Measurements from ENCODE around the gene OSBPL8.

The OSBPL8 gene

GRCh38 chr12:76559400-76560085 is at the start of gene OSBPL8:
TSS of gene OSBPL8 (minus strand) at chr12:76559771. CDS start at chr12:76487551, 72,220 bp downstream.
- peak; percentile 91 for DNase-seq

GRCh38 chr12:76608070-76608469 is 48.5 kb upstream of the OSBPL8 start:
- no peak for DNase-seq

- no peak for DNase-seq
These were observed 35.5 kb upstream of the OSBPL8 start for GRCh38 chr12:76595056-76595455.

- no peak for DNase-seq
These were observed 31.9 kb upstream of the OSBPL8 start for GRCh38 chr12:76591476-76591875.

GRCh38 chr12:76590131-76590530 is 30.6 kb upstream of the OSBPL8 start:
- no peak for DNase-seq

- DNase-seq: no peak
These were observed 29.5 kb upstream of the OSBPL8 start for GRCh38 chr12:76588881-76589565.

- DNase-seq: no peak
These were observed 28.0 kb upstream of the OSBPL8 start for GRCh38 chr12:76587428-76588178.

- no peak for DNase-seq
These were observed 27.3 kb upstream of the OSBPL8 start for GRCh38 chr12:76586764-76587395.

GRCh38 chr12:76583301-76583700 is 23.7 kb upstream of the OSBPL8 start:
- DNase-seq: no peak

- DNase-seq: no peak
These were observed 14.3 kb upstream of the OSBPL8 start for GRCh38 chr12:76573840-76574373.

GRCh38 chr12:76571256-76571655 is 11.7 kb upstream of the OSBPL8 start:
- no peak for DNase-seq

- DNase-seq: no peak
These were observed 10.4 kb upstream of the OSBPL8 start for GRCh38 chr12:76569685-76570604.

- no peak for DNase-seq
These were observed 9.4 kb upstream of the OSBPL8 start for GRCh38 chr12:76568888-76569551.

- DNase-seq: no peak
These were observed 8.6 kb upstream of the OSBPL8 start for GRCh38 chr12:76568130-76568529.

- DNase-seq: no peak
These were observed 3.5 kb upstream of the OSBPL8 start for GRCh38 chr12:76563061-76563460.

- no peak for DNase-seq
These were observed 2.6 kb upstream of the OSBPL8 start for GRCh38 chr12:76562130-76562529.

- no peak for DNase-seq
These were observed 518 bp upstream of the OSBPL8 start for GRCh38 chr12:76560086-76560491.

GRCh38 chr12:76558684-76559399 is 729 bp downstream of the OSBPL8 start:
- peak; percentile 29 for DNase-seq

- no peak for DNase-seq
These were observed 3.2 kb downstream of the OSBPL8 start for GRCh38 chr12:76556368-76556767.

GRCh38 chr12:76555797-76556196 is 3.8 kb downstream of the OSBPL8 start:
- DNase-seq: no peak

Data from NCI-H2107 (cell line).